Naive thymus-derived CD4-positive, alpha-beta T cell (primary cell): ENCODE results near the gene HOXA3. TPM values are rescaled to one million over a fixed set of nuclear protein-coding genes. Genes with fewer than 3 reads are reported as not detected.

ENCODE experiments used
- ATAC-seq: fragments of 150-1000 bp; cut with Tn5 transposase; 2 replicates; pipeline ENCODE4 v1.10.0; 2021; ENCODE audit warnings: mild to moderate bottlenecking, moderate library complexity
- CTCF ChIA-PET: fragments of 350-600 bp; sonication (Branson Sonifier 250); formaldehyde crosslinking; loops from one replicate; lab custom pipeline; 2021; ENCODE audit warnings: antibody characterized with exemption; lab: Charles Lee
- POLR2A ChIA-PET: fragments of 350-600 bp; sonication (Branson Sonifier 250); formaldehyde crosslinking; loops from one replicate; lab custom pipeline; 2021; ENCODE audit warnings: antibody characterized with exemption, inconsistent platforms; lab: Charles Lee
- DNase-seq, 9 donors: peaks; one replicate each; pipeline versions ENCODE4 v3.0.0 to v3.0.0-alpha.2; 2020 to 2022; ENCODE audit warnings: mixed read lengths in 1 of 9
- H3K27ac ChIP-seq: one replicate; pipeline ENCODE4 v1.7.0; 2013; ENCODE audit warnings: mild to moderate bottlenecking, low read depth, low read length, moderate library complexity
- H3K27me3 ChIP-seq, 2 donors: one replicate each; pipeline ENCODE4 v1.7.0; 2013; ENCODE audit warnings: low read length in 2 of 2, mild to moderate bottlenecking in 2 of 2, moderate library complexity in 2 of 2; ENCODE audit not compliant: control insufficient read depth in 2 of 2, insufficient read depth in 2 of 2
- H3K36me3 ChIP-seq, 3 experiments: 1 replicate in 2 of 3; 2 replicates in 1 of 3; pipeline ENCODE4 v1.7.0; 2013; ENCODE audit warnings: low read length in 3 of 3, mild to moderate bottlenecking in 3 of 3, moderate library complexity in 1 of 3; ENCODE audit not compliant: insufficient read depth in 3 of 3, control insufficient read depth in 2 of 3
- H3K4me1 ChIP-seq, 2 donors: one replicate each; pipeline ENCODE4 v1.7.0; 2013; ENCODE audit warnings: low read length in 2 of 2, mild to moderate bottlenecking in 2 of 2, moderate library complexity in 1 of 2; ENCODE audit not compliant: control insufficient read depth in 2 of 2, insufficient read depth in 2 of 2
- H3K4me3 ChIP-seq: 2 replicates; pipeline ENCODE4 v1.7.0; 2013; ENCODE audit warnings: mild to moderate bottlenecking, low read length
- H3K9me3 ChIP-seq, 3 experiments: 1 replicate in 2 of 3; 2 replicates in 1 of 3; pipeline ENCODE4 v1.7.0; 2013; ENCODE audit warnings: low read length in 3 of 3; ENCODE audit not compliant: control insufficient read depth in 2 of 3
- H3K27ac Mint-ChIP-seq, 9 donors: one replicate each; pipeline ENCODE4 v1.8.0; 2020 to 2022; ENCODE audit warnings: mixed read lengths in 9 of 9, mild to moderate bottlenecking in 8 of 9, moderate library complexity in 5 of 9, inconsistent platforms in 2 of 9
- H3K27me3 Mint-ChIP-seq, 5 donors: one replicate each; pipeline ENCODE4 v1.8.0; 2021 to 2022; ENCODE audit warnings: mixed read lengths in 5 of 5, mild to moderate bottlenecking in 1 of 5
- H3K36me3 Mint-ChIP-seq, 5 donors: one replicate each; pipeline ENCODE4 v1.8.0; 2020 to 2022; ENCODE audit warnings: mixed read lengths in 5 of 5, mild to moderate bottlenecking in 3 of 5, inconsistent platforms in 1 of 5
- H3K4me1 Mint-ChIP-seq, 7 donors: one replicate each; pipeline ENCODE4 v1.8.0; 2020 to 2022; ENCODE audit warnings: mixed read lengths in 7 of 7, mild to moderate bottlenecking in 3 of 7, inconsistent platforms in 1 of 7
- H3K4me3 Mint-ChIP-seq, 10 donors: one replicate each; pipeline ENCODE4 v1.8.0; 2020 to 2022; ENCODE audit warnings: mild to moderate bottlenecking in 10 of 10, mixed read lengths in 10 of 10, moderate library complexity in 6 of 10, inconsistent platforms in 2 of 10
- H3K9me3 Mint-ChIP-seq, 11 donors: one replicate each; pipeline ENCODE4 v1.8.0; 2020 to 2022; ENCODE audit warnings: mixed read lengths in 11 of 11, mild to moderate bottlenecking in 4 of 11, inconsistent platforms in 1 of 11, moderate library complexity in 1 of 11
- intact Hi-C, 2 donors: fragments of 100-400 bp; cut with micrococcal nuclease; formaldehyde crosslinking; loops; one replicate each; pipeline ENCODE4 v1.15.1; 2023
- polyA plus RNA-seq, 2 donors: library from polyadenylated mRNA; unstranded; fragments of 300-500 nt; fragmentation: Illumina TruSeq; gene quantifications; one replicate each; pipeline ENCODE4 v1.2.3, GENCODE V29; 2021
- total RNA-seq, 6 experiments: library from RNA in 5 of 6; stranded (reverse) in 5 of 6; gene quantifications; 1 replicate in 5 of 6; 2 replicates in 1 of 6; pipeline ENCODE4 v1.2.3 and lab custom pipeline; 2021 to 2026

Gene HOXA3
- total and polyA plus RNA-seq, 7 experiments from 2014 or later: 0.12 TPM; not detected in 6

- Histone ChIP-seq H3K27me3 (peaks cover 53 to 89% of the 10 kb centered on the region in 2 donors), H3K36me3 (no peaks in the 10 kb centered on the region), H3K9me3 (no peaks in the 10 kb centered on the region), H3K4me1 (peaks cover 34 to 48% of the 10 kb centered on the region in 2 donors), H3K4me3 (peak overlapping the region; percentile 39), H3K27ac (no peak overlapping the region)
- Mint-ChIP-seq H3K9me3 (peaks cover 0 to 14% (median 0%) of the 10 kb centered on the region in 11 donors), H3K4me3 (peak overlapping the region; percentile 17 to 87 (median 58)), H3K36me3 (no peaks in the 10 kb centered on the region), H3K4me1 (peaks cover 29 to 55% (median 46%) of the 10 kb centered on the region in 7 donors), H3K27me3 (peaks cover 79 to 92% (median 83%) of the 10 kb centered on the region in 5 donors), H3K27ac (peak overlapping the region in 4 of 9 donors; percentile 11 to 65 (median 32))
- POLR2A ChIA-PET: interaction anchor here (0.7 to 1.3 kb wide), 2 partner anchors 16 to 59 kb away, joined by 3 to 7 read pairs; partner anchors contain the start of gene EVX1
- ATAC-seq (no peak), DNase-seq (peak in 2 of 9 donors; percentile 6 to 16)
- CTCF ChIA-PET: interaction anchor here (0.6 to 1.6 kb wide), 5 partner anchors 10 to 504 kb away, joined by 3 to 4 read pairs (median 3); no protein-coding TSS in a partner anchor
- intact Hi-C loops: loop anchor here (1.0 to 2.0 kb wide), 4 partner anchors 10 to 17 kb away; partner anchors contain the start of genes HOXA10 (in 1 of the 2) and HOXA13 (in 1 of the 2)
These were observed 31.4 kb upstream of the HOXA3 start for GRCh38 chr7:27183682-27184336.

DNA sequence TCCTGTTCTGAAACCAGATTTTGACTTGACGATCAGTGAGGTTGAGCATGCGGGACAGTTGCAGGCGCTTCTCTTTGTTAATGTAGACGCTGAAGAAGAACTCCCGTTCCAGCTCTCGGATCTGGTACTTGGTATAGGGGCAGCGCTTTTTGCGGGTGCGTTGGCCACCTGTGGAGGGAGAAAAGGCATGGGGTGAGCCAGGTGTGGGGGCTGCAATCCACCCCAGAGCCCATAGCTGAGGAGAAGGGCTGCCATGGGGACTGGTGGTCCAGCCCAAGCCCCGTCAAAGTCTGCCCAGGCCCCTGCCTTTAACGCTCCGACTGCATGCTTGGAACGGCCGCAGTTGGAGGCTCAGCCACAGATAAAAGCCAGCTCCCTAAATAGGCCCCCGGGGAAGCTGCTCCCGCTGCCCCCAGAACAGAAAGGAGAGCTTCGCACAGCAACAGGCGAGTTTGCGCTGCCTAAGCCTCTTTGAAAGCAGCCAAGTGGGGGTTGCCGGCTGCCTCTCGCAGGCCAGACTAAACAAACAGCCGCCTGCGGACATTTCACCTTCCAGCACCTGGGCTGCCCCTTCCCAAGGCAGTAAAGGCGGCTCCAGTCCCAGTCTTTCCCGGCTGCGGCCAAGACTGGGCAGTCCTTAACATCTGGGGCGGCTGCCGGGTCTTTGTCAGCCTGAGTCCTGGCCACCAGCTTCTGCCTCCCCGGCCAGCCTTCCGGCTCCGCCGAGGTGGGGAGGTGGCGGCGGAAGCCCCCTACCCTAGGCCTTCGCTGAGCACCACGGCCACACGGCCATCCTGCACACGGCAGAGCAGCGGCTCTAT lies 30.7 kb upstream of the HOXA3 start:
- CTCF ChIA-PET: interaction anchor here (0.6 to 1.6 kb wide), 4 partner anchors 10 to 503 kb away, joined by 3 to 4 read pairs (median 3); no protein-coding TSS in a partner anchor
- DNase-seq (peak in 2 of 9 donors; percentile 7 to 22), ATAC-seq (no peak)
- H3K27ac Mint-ChIP-seq: peak overlapping the region in 4 of 9 donors; percentile 31 to 80 (median 60)
- Histone ChIP-seq H3K36me3 (no peaks in the 10 kb centered on the region), H3K4me1 (peaks cover 27 to 41% of the 10 kb centered on the region in 2 donors), H3K27me3 (peaks cover 46 to 84% of the 10 kb centered on the region in 2 donors), H3K4me3 (no peak overlapping the region), H3K27ac (no peak overlapping the region), H3K9me3 (no peaks in the 10 kb centered on the region)
- peaks cover 0 to 14% (median 0%) of the 10 kb centered on the region in 11 donors for H3K9me3 Mint-ChIP-seq
- intact Hi-C loops: no loop called here
- H3K4me3 Mint-ChIP-seq: peak overlapping the region in 2 of 10 donors; percentile 78 to 87
- H3K27me3 Mint-ChIP-seq: peaks cover 79 to 91% (median 83%) of the 10 kb centered on the region in 5 donors
- H3K36me3 Mint-ChIP-seq: no peaks in the 10 kb centered on the region
- H3K4me1 Mint-ChIP-seq: peaks cover 22 to 48% (median 39%) of the 10 kb centered on the region in 7 donors
- POLR2A ChIA-PET: interaction anchor here (0.7 to 1.3 kb wide), 2 partner anchors 15 to 59 kb away, joined by 3 to 7 read pairs; partner anchors contain the start of gene EVX1

DNA sequence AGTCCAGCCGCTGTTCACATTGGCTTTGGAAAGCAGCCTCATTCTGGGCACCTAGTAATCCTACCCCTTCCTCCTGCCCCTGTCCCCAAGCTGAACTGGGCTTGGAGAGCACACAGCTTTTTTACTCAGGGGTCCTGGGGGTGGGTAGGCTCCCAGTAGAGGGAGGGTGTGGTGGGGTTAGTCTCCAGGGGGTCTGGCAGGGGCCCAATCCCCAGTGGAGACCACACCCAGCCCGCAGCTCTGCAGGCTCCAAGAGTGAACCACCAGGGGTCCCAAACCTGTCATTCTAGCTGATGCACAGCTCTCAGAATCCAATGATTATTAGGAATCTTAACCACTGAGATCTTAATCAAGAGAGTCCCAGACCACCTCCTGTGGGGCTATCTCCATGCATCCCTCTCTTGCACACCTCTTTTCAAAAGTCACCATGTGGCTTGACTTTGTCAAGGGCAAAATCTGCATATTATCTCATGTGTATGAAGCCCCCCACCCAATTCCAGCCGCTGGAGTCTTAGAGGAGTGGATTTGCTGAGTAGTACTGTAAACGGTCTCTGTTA lies 30.0 kb upstream of the HOXA3 start:
- peaks cover 17 to 41% (median 31%) of the 10 kb centered on the region in 7 donors for H3K4me1 Mint-ChIP-seq
- H3K4me3 Mint-ChIP-seq: peak overlapping the region in 1 of 10 donors; percentile 87
- H3K36me3 Mint-ChIP-seq: no peaks in the 10 kb centered on the region
- Histone ChIP-seq H3K36me3 (no peaks in the 10 kb centered on the region), H3K9me3 (no peaks in the 10 kb centered on the region), H3K27me3 (peaks cover 40 to 77% of the 10 kb centered on the region in 2 donors), H3K4me1 (peaks cover 22 to 34% of the 10 kb centered on the region in 2 donors), H3K4me3 (no peak overlapping the region), H3K27ac (no peak overlapping the region)
- no peak for ATAC-seq
- H3K27ac Mint-ChIP-seq: peak overlapping the region in 2 of 9 donors; percentile 69 to 80
- DNase-seq: no peak
- ChIA-PET CTCF (interaction anchor here (1.6 kb wide), 1 partner anchor 9 kb away, joined by 4 read pairs; no protein-coding TSS in a partner anchor), POLR2A (no interaction called here)
- peaks cover 0 to 14% (median 0%) of the 10 kb centered on the region in 11 donors for H3K9me3 Mint-ChIP-seq
- H3K27me3 Mint-ChIP-seq: peaks cover 79 to 91% (median 81%) of the 10 kb centered on the region in 5 donors
- intact Hi-C loops: no loop called here

GRCh38 chr7:27181795-27182275 lies 29.5 kb upstream of the HOXA3 start:
- no peak overlapping the region for H3K27ac ChIP-seq
- Mint-ChIP-seq H3K36me3 (no peaks in the 10 kb centered on the region), H3K9me3 (peaks cover 0 to 10% (median 0%) of the 10 kb centered on the region in 11 donors), H3K27ac (no peak overlapping the region), H3K4me3 (no peak overlapping the region), H3K4me1 (peaks cover 17 to 36% (median 29%) of the 10 kb centered on the region in 7 donors), H3K27me3 (peaks cover 76 to 86% (median 79%) of the 10 kb centered on the region in 5 donors)
- ChIA-PET POLR2A (no interaction called here), CTCF (interaction anchor here (1.6 kb wide), 1 partner anchor 8 kb away, joined by 4 read pairs; no protein-coding TSS in a partner anchor)
- H3K27me3 ChIP-seq: peaks cover 35 to 72% of the 10 kb centered on the region in 2 donors
- ATAC-seq (no peak), DNase-seq (peak in 1 of 9 donors; percentile 4)
- H3K4me3 ChIP-seq: no peak overlapping the region
- no peaks in the 10 kb centered on the region for H3K36me3 ChIP-seq
- no peaks in the 10 kb centered on the region for H3K9me3 ChIP-seq
- intact Hi-C loops: no loop called here
- peaks cover 21 to 30% of the 10 kb centered on the region in 2 donors for H3K4me1 ChIP-seq

DNA sequence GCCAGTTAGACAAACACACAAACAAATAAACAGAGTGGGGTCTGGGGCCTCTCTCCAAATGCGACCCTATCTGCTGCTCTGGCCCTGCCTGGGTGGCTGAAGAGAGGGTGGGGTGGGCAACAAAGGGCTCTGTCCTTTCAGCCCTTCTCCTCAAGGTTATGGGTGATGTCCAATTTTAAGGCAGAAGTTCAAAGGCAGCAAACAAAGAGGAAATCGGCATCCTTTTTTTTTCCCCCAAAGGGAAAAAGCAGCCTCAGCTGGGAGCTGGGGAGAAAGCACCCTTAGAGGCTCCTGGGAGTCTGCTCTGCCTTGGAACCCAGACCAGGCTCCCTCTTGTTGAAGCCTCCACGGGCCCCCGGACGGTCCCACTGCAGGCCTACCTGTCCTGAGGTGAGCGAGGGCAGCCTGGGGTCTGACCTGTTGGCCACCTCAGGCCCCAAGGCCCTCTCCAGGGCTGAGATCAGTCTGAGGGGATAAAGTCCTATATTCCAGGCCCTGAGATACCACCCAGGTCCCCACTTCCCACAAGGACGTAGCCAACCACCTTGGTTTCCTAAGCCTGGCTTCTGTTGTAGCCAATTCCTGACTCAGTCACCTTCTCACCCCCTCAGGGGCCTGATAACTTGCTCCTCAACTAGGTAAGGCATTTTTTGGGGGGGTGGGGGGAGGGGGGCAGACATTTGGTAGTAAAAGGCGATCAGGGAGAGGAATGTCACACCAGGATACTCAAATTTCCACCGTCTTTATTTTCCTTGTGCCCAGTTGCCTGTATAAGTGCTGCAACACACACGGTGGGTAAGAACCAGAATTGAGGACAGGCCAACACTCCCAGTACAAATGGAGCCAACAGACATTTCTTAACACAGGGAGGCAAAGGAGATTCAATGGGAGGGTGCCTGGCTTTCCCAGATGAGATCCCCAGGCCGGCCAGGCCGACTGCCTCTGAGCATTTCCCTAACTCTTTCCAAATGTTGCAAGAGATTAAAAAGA lies 28.3 kb upstream of the HOXA3 start:
- ChIA-PET CTCF (interaction anchor here (0.5 to 1.8 kb wide), 3 partner anchors 9 to 791 kb away, joined by 3 to 8 read pairs (median 4); no protein-coding TSS in a partner anchor), POLR2A (no interaction called here)
- intact Hi-C loops: no loop called here
- no peaks in the 10 kb centered on the region for H3K36me3 Mint-ChIP-seq
- peaks cover 27 to 61% of the 10 kb centered on the region in 2 donors for H3K27me3 ChIP-seq
- ATAC-seq: no peak
- no peak overlapping the region for H3K27ac Mint-ChIP-seq
- H3K36me3 ChIP-seq: no peaks in the 10 kb centered on the region
- peaks cover 0 to 6% (median 0%) of the 10 kb centered on the region in 11 donors for H3K9me3 Mint-ChIP-seq
- H3K9me3 ChIP-seq: no peaks in the 10 kb centered on the region
- peaks cover 10 to 28% of the 10 kb centered on the region in 2 donors for H3K4me1 ChIP-seq
- peak overlapping the region in 4 of 10 donors; percentile 14 to 44 (median 22) for H3K4me3 Mint-ChIP-seq
- H3K27me3 Mint-ChIP-seq: peaks cover 70 to 83% (median 79%) of the 10 kb centered on the region in 5 donors
- H3K4me3 ChIP-seq: no peak overlapping the region
- peak in 1 of 9 donors; percentile 2 for DNase-seq
- H3K27ac ChIP-seq: no peak overlapping the region
- H3K4me1 Mint-ChIP-seq: peaks cover 8 to 26% (median 22%) of the 10 kb centered on the region in 7 donors
